Ecto neural progenitor cell (in vitro differentiated cells): ENCODE measurements around the gene CCBE1.

Experiments
- DNase-seq: peaks from one replicate; pipeline ENCODE4 v3.0.0-alpha.2; 2018; ENCODE audit warnings: low spot score

Gene CCBE1

GRCh38 chr18:59454909-59455727 is 242.1 kb downstream of the CCBE1 start:
- no peak for DNase-seq

GRCh38 chr18:59453468-59453961 is 243.7 kb downstream of the CCBE1 start:
- no peak for DNase-seq

GRCh38 chr18:59451963-59452362 is 245.3 kb downstream of the CCBE1 start:
- no peak for DNase-seq

- no peak for DNase-seq
Measured at GRCh38 chr18:59451073-59451472, 246.2 kb downstream of the CCBE1 start.

- no peak for DNase-seq
Measured at GRCh38 chr18:59448546-59448945, 248.7 kb downstream of the CCBE1 start.

GRCh38 chr18:59446012-59446411 is 251.2 kb downstream of the CCBE1 start:
- no peak for DNase-seq

- no peak for DNase-seq
Measured at GRCh38 chr18:59437851-59438569, 259.2 kb downstream of the CCBE1 start.

GRCh38 chr18:59432803-59433597 is 264.2 kb downstream of the CCBE1 start:
- DNase-seq = no peak

GRCh38 chr18:59431131-59431530 is 266.1 kb downstream of the CCBE1 start:
- no peak for DNase-seq

- no peak for DNase-seq
Measured at GRCh38 chr18:59429608-59430007, 267.6 kb downstream of the CCBE1 start.

- no peak for DNase-seq
Measured at GRCh38 chr18:59428018-59428417, 269.2 kb downstream of the CCBE1 start.

- no peak for DNase-seq
Measured at GRCh38 chr18:59426855-59427254, 270.4 kb downstream of the CCBE1 start.

- no peak for DNase-seq
Measured at GRCh38 chr18:59423259-59423658, 274.0 kb downstream of the CCBE1 start.

GRCh38 chr18:59420244-59420643 is 277.0 kb downstream of the CCBE1 start:
- DNase-seq = no peak

GRCh38 chr18:59419386-59419785 is 277.8 kb downstream of the CCBE1 start:
- DNase-seq = no peak

GRCh38 chr18:59416818-59417217 is 280.4 kb downstream of the CCBE1 start:
- DNase-seq = no peak

- DNase-seq = no peak
Measured at GRCh38 chr18:59414111-59414653, 283.0 kb downstream of the CCBE1 start.

GRCh38 chr18:59402432-59403090 is 294.7 kb downstream of the CCBE1 start:
- peak; percentile 89 for DNase-seq

- DNase-seq = no peak
Measured at GRCh38 chr18:59400407-59400806, 296.8 kb downstream of the CCBE1 start.

- no peak for DNase-seq
Measured at GRCh38 chr18:59395226-59396175, 301.7 kb downstream of the CCBE1 start.
